Measurements from ENCODE around the gene ASIC3. TPM values are rescaled to one million over a fixed set of nuclear protein-coding genes. Genes with fewer than 3 reads are reported as not detected.

The ASIC3 gene
- total RNA-seq, 1 donor from 2014 or later = 0.15 TPM

DNA sequence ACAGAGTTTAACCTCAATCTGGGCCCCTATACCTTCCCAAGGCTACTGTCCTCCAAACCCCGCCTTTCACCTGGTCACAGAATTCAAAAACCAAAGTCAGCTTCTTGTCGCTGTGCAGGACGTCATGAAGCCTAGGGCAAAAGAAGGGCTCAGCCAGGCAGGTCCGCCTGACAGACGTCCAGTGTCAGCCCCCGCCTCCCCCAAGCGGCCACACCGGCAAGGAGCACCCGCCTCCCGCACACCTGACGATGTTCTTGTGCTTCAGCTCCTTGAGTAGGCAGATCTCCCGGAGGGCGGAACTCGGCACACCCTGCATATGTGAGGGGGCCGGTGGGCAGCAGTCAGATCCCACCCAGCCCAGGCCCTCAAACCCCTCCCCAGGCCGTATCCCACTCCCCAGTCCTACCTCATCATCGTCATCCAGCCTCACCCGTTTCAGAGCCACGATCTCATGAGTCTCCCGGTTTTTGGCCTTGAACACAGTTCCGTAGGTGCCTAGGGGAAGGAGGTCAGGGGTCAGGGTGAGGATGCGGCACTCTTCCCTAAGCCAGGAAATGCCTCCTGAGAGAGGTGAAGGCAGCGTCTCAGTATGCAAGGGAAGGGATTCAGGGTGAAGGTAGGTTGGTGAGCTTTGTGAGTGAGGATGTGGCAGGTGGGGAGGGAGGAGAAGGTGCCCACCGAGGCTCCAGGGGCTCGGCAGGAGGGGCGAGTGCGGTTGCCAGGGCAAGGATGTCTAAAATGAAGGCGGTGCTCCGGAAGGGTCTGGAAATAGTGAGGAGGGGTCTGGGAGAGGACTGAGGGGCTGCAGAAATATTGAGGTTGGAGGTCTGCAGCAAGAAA is 8.6 kb downstream of the ASIC3 start:
- DNase-seq (ENCODE audit: low read depth) = no peak

DNA sequence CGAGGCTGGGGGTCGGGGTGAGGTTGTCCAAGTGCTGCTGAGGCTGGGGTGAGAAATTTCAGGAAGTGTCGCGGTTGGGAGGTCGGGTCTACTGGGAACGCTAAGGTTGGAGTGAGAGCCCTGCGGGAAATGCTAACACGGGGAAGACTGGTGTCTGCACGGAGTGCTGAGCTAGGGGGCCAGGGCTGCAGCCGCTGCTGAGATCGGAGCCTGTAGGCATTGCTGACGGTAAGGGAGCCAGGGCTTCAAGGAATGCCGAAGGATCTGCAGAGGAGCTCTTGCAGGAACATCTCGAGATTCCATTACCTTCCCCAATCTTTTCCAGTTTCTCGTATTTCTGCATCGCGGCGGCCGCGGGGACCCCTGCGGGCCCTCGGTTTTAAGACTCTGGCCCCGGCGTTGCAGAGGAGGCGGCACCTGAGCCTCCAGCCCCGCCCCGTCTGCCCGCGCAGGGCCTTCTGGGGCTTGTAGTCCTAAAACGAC is 9.2 kb downstream of the ASIC3 start, which contains the start of gene CDK5:
CDK5 (minus strand) TSS at position 392 of the 483 bp plus-strand sequence; CDS start at position 343, 49 bp downstream.
- no peak for DNase-seq (ENCODE audit: low read depth)

DNA sequence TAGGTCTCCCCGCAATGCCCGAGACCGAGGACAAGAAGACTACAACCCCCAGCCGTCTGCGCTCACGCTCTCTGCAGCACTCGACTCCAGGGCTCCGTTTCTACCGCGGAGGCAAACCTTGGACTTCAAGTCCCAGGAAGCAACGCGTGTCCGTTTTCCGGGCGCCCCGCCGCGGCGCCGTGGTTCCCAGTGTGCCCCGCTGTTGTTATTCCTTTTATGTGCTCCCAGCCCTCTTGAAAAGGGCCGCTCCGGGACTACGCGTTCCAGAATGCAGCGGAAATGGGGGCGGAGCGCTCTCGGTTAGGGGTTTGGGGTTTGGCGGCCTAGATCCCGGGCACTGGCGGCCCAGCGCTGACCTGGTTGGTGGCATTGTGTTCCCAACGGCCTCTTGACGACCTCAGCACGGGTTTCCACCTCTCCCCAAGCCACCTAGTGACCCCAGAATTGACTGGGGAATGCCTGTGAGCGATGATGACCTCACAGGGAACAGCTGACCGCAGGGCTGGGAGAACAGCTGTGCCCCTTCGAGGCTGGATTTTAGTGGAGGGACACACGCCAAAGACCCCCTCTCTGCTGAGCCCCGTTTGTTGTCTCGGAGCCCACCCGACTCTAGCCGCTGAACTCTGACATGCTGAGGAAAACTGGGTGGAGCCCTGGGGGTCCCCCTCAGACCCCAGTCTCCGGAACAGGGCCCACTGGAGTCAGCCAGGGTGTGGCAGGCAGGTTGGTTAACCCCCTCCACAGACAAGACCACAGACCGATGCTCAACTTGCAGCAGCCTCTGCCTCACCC is 9.9 kb downstream of the ASIC3 start:
- peak; percentile 98 for DNase-seq (ENCODE audit: low read depth)

DNA sequence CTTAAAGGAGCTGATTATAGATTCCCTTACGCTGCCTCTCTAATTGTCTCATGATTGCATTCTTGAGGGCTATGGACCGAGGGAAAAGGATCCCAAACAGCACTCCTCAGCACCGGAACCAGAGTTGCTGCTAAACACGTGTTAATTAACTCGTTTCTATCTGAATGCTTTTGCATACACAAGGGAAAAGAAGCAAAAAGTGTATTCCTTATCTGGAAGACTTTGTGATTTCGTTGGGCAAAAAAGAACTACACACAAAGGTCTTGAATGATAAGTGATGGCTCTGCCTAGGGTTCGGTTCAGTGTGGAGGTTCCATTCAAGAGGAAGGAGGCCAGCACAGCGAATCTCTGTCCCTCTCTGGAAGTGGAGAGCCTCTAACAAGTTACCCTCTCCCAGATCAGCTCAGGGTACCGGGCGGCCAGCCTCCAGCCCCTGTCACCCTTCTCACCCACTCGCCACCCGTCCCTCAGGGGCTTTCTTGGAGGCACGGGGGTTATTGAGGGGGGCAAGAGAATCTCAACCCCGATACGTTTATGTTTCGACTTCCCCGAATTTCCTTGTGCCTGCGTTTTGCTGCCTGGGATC is 10.5 kb downstream of the ASIC3 start:
- DNase-seq (ENCODE audit: low read depth) = peak; percentile 63

DNA sequence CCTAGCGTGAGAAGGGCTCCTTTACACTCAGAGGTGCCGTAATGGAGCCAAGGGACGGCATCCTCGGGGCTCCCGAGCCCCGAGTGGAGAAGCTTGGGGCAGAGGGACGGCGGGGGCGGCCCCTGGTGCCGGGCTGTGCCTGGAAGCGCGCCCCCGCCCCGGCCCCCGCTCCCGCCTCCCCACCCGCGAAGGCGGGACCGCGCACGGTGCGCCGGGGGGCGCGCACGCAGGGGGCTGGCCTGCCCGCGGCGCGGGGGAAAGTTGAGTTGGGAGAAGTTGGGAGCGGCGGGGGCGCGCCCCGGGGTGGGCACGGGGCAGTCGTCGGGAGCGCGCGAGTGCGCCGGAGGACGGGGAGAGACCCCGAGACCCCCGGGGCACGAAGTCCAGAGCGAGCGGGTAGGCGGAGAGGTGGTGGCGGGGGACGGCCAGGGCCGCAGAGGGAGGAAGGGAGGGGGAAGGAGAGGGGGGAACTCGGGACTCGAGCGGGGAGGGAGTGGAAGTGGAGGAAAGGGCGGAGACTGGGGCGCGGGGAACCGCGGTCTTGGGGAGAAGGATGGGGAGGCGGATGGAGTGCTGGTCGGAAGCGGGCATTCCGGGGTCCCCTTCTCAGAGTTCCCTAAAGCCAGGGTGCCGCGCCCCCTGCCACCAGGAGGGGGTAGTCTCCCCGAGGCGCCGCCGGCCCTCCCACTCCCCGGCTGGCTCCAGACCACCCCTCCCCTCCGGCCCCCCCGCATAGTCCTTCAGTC is 11.2 kb downstream of the ASIC3 start, which contains the start of gene SLC4A2:
SLC4A2 (plus strand) TSS at position 223 of the 746 bp plus-strand sequence. CDS start 2,399 bp downstream, outside the sequence.
- no peak for DNase-seq (ENCODE audit: low read depth)

DNA sequence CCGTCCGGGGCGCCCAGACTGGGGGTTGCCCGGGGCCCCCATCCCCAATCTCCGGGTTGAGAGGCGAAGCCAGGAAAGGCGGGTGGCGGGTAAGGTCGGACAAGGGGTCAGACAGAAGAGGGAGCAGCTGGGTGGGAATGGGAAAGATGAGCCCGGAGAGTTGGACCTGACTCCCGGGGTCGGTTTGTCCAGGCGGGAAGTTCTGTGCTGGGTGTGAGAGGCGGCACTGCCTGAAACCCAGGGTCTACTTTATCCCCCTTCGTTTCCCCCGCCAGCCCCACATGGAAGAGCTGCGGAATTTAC is 11.7 kb downstream of the ASIC3 start:
- DNase-seq (ENCODE audit: low read depth) = no peak

DNA sequence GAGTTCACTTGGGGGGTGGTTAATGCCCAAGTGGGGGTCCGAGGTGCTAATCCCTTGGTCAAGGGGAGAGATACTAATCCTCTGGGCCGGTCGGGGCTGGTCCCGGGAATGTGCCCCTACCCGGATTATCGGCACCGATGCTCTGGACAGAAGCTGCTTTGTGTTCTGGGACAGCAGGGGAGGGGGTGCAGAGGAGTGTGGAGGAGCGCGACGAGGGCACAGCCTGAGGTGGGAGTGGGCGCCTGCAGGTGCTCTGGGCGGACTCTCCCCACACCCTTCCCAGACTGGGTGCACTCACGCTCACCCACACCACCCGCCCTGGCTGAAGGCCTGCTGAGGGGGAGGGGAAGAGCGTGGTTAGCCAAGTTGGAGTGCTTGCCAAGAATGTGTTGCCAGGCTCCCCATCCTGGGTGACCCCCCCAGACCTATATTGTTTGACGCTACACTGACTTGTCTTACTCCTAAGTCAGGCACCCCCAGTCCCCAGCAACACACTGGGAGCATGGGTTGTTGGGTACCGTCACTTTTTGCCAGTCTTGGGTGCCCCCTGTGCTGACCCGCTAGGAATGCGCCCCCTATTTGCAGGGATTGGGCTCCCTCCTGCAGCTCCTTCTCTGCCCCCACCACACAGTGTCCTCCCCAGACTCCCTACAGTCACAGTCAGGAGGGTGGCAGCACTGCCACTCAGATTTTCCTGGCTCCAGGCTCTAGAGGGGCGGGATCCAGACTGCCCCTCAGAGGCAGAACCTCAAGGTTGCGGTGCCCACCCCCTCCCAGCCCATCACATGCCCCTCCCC is 12.3 kb downstream of the ASIC3 start:
- DNase-seq (ENCODE audit: low read depth) = peak; percentile 65

DNA sequence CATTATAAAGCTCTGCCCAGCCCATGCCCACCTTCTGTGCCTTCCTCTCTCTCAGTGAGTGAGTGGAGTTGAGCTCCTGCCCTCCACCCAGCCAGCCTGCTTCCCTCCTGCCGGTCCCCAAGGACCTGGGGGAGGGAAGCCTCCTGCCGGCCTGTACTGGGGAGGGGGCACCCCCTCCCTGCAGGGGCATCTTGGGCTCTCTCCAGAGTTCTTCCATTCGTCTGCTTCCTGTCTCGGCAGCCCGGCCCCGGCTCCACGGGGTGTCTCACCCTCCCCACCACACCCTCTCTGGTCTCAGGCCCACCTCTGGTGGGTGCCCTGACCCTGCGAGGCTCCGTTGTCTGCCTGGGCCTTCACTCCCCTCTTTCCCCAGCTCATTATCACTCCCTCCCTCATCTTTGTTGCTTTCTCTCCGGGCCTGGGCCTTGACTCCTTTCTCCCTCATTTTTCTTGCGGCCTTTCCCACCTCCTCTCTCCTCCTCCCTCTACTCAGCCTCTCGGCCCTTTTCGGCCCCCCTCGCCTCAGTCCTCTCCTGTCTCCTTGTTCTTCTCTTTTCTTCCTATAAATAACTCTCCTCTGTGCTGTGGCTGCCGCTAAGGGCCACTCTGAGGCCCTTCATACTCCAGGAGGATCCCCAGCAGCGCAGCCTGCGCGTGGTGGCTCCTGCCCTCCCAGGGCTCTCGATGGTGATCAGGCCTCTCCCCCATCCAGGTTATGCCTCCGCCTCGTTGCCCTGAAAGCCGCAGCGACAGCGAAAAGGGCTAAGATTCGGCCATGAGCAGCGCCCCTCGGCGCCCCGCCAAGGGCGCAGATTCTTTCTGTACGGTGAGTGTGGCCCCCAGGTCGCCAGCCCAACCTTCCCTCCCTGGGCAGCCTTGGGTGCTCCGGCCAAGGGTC is 13.1 kb downstream of the ASIC3 start:
- DNase-seq (ENCODE audit: low read depth) = no peak

DNA sequence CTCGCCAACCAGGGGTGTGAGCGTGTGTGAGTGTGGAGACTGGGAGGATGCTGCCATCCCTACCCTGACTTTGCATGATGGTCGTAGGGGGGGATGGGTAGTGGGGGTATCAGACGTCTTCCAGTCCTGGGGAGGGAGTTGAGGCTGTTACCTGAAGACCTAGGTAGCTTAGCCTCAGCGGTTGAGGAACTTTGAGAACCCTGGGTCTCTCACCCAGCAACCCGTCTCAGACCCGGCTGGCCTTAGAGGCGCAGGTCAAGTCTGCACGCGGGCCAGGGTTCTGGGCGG is 13.7 kb downstream of the ASIC3 start:
- no peak for DNase-seq (ENCODE audit: low read depth)

DNA sequence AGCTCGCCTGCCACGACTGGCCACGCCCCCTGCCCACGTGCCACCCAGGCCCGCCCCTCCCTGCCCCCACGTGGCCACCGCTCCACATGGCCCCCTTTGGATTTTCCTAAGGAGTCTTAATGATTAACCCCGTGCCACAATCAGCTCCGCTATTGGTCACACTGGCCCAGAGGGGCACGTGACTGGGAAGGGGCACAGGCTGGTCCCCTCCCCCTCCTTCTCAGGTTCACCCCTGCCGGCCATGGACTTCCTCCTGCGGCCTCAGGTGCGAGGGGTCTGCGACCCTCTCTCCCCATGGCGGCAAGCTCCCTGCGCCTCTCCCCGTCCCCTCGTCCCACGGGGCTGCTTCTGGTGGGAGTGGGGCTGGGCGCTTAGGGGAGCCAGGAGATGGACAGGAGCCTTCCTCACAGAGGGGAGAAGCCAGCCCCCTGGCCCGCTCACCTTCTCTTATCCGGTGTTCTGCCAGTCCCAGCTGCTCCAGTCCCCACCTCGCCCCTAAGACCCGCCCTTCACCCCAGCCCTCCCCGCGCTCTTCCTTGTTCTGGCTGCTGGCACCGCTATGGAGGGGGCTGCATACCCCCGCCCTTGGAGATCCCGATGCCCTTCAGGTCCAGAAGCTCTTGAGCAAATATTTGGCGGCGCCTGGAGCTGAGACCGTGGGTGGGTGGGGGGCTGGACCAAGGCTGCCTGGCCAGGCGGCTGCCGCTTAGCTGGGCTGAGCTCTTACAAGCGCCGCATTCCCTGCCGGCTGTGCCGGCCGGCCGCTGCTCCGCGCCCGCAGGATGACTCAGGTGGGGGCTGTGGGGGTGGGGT is 14.3 kb downstream of the ASIC3 start:
- peak; percentile 91 for DNase-seq (ENCODE audit: low read depth)

DNA sequence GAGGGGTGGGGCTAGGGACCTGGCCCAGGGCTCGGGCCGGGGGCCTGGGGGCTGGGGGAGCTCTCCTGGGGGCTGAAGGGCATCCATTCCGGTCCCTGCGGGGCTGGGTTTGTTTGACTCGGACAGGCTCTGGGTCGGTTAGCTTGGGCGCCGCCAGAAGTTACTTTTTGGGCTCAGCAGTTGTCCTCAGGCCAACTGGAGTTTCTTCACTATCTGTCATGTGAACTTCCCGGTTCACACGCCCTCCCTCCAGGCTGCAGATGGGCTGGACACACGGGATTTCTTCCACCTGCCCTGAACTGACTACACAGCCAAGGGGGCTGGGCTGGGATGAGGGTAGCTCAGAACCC is 14.9 kb downstream of the ASIC3 start:
- peak; percentile 54 for DNase-seq (ENCODE audit: low read depth)

DNA sequence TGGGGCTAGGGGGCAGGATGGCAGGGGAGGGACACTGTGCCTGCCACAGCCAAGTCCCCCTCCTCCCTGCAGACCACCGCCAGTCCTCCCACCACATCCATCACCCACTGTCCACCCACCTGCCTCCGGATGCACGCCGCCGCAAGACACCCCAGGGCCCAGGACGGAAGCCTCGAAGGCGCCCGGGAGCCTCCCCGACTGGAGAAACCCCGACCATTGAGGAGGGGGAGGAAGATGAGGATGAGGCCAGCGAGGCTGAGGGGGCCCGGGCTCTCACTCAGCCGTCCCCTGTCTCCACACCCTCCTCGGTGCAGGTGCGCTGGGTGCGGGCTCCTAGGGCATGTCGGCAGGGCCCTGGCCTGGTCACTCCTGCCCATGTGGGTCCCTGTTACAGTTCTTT is 16.1 kb downstream of the ASIC3 start:
- no peak for DNase-seq (ENCODE audit: low read depth)

DNA sequence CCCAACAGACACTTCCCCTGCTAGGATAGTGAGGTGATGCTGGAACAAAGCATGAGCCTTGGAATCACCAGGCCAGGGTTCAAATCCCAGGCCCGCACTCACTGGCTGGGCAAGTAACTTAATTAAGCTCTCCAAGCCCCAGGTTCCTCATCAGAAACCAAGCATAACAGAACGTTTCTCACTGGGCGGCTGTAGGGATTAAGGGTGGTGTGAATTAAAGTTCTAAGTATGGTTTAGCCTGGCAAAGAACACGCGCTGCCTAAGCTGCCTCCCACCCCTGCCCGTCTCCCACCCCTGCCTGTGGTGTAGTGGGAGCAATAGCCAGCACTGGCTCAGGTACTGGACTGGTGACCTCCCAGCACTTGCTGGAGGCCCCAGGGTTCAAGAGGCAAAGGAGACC is 16.7 kb downstream of the ASIC3 start:
- no peak for DNase-seq (ENCODE audit: low read depth)

DNA sequence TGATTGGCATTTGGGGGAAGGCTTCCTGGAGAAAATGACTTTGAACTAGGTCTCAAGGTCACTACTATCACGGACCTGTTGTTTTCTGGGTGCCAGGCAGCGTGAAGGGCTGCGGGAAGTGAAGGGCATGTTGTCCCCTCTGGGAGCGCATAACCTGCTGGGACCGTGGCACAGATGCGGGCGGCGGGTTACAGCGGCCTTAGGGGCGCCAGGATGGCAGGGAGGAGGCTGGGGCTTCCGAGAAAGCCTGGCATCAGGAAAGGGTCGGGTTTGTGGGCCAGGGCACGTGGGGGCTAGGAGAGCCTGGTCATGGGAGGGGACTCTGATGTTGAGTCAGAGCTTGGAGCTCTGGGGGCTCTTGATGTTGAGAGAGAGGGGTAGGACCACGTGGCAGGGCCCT is 17.2 kb downstream of the ASIC3 start:
- no peak for DNase-seq (ENCODE audit: low read depth)

DNA sequence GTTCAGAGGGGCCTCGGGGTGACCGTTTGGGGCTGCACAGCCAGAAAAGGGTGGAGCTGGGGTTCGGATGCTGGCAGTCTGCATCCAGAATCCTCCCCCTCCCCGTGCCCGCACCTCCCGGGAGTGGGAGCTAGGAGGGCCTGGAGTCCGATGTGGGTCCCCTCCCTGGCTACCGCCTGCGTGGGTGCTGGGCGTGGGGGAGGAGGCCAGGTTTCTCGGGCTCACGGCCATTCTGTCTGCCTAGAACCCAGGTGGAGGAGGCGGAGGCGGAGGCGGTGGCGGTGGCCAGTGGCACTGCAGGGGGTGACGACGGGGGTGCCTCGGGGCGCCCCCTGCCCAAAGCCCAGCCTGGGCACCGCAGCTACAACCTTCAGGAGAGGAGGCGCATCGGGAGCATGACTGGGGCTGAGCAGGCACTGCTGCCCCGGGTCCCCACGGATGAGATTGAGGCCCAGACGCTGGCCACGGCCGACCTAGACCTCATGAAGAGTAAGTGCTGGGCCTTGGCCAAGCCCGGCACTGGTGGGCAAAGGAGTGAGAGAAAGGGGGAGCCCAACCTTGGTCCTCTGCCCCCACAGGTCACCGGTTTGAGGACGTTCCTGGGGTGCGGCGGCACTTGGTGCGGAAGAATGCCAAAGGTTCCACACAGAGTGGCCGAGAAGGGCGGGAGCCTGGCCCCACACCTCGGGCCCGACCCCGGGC is 18.1 kb downstream of the ASIC3 start:
- DNase-seq (ENCODE audit: low read depth) = no peak

DNA sequence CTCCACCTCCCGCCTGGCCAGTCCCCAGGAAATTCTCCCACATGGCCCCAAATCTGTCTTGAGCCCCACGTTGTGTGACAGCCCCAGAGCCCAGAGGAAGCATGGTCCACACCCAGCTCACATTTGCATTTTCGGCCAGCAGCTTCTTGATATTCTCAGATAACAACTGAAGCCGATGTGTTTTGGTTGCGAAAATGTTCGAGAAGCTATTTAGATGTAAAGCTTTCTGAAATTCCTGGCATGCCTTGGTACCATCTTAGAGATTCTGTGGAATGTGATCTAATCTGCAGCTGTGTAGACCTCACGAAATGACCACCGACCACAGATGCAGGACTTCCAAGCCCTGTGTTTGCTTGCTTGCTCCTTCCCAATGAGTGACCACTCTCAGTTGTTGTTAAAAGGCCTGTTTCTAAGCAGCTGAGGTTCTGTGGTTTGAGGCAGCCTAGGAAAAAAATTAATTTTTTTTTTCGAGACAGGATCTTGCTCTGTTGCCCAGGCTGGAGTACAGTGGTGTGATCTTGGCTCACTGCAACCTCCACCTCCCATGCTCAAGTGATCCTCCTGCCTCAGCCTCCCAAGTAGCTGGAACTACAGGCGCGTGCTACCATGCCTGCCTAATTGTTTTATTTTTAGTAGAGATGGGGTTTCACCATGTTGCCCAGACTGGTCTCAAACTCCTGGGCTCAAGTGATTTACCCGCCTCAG is 19.9 kb downstream of the ASIC3 start:
- no peak for DNase-seq (ENCODE audit: low read depth)

DNA sequence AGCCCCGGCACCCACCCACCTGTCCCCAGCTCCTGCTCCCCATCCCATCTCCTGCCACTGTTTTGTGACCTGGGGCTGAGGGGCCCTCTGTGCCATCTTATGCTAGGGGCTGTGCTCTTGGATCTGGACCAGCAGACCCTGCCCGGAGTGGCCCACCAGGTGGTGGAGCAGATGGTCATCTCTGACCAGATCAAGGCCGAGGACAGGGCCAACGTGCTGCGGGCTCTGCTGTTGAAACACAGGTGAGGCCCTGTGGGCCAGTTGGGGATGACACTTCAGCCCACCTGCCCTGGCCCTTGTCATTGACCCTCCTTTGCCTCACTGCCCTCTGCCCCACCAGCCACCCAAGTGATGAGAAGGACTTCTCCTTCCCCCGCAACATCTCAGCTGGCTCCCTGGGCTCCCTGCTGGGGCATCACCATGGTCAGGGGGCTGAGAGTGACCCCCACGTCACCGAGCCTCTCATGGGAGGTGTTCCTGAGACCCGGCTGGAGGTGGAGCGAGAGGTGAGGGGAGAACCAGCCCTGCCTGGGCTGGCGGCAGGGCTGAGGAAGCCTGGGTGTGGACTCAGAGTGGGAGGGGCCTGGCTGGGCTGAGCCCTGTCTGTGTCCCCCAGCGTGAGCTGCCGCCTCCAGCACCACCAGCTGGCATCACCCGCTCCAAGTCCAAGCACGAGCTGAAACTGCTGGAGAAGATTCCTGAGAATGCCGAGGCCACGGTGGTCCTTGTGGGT is 21.7 kb downstream of the ASIC3 start:
- no peak for DNase-seq (ENCODE audit: low read depth)
